HL-60/S4 treated with retinoic acid at 250 ng/mL for 4 days and 3 days (cell line): ENCODE results near the gene SIPA1L3.

Experiments used
- in situ Hi-C: fragments of 300-500 bp; cut with MboI; formaldehyde crosslinking; loops from 2 replicates; pipeline ENCODE4 v1.7.0; 2022; ENCODE audit warnings: low sequenced_read_pairs

The SIPA1L3 gene

DNA sequence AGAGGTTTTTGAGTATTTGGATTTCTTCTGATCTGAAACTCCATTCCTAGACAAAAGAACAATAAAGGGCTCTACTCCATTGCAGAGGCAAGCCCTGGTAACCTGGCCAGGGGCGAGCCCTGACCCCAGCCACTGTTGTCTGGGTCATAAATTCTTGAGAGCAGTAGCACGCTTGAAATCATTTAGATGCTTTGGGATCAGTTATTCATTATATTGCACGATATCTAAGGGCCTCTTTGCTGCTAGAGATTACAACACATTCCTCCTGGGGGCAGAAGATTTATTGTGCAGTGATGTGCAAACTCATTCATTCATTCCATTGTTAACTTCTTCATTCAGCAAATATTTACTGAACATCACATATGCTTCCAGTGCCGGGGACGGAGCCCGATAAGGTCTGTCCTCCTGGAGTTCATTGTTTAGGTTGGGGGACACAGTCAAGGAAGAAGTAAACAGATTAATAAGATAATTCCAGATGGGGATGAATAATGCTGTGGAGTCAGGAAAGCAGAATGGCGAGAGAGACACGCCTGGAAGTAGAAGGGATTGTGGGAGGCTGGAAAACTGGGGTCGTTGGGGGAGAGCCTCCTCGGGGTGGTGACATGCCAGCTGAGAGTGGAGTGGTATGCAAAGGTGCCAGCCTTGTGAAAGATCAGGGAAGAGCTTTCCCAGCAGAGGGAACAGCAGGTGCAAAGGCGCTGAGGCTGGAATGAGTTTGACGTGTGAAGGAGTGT, 34.9 kb downstream of the SIPA1L3 start:
- in situ Hi-C loops: no loop called here

GRCh38 chr19:37942516-37942902, 35.5 kb downstream of the SIPA1L3 start:
- in situ Hi-C loops: no loop called here

GRCh38 chr19:37943480-37943879, 36.5 kb downstream of the SIPA1L3 start:
- in situ Hi-C loops: no loop called here

DNA sequence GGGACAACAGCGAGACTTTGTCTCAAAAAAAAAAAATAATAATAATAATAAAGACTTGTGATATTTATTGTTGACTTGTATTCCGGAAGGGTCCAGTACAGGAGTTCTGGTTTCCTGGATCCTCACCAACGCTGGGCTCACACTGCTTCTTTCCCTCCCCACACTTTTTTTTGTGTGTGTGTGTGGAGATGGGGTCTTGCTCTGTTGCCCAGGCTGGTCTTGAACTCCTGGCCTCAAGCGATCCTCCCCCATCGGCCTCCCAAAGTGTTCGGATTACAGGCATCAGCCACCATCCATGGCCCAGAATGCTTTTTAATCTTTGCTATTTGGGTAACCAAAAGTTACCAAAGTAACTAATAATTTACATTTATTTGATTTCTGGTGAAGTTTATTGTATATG, 39.1 kb downstream of the SIPA1L3 start:
- in situ Hi-C loops: no loop called here

DNA sequence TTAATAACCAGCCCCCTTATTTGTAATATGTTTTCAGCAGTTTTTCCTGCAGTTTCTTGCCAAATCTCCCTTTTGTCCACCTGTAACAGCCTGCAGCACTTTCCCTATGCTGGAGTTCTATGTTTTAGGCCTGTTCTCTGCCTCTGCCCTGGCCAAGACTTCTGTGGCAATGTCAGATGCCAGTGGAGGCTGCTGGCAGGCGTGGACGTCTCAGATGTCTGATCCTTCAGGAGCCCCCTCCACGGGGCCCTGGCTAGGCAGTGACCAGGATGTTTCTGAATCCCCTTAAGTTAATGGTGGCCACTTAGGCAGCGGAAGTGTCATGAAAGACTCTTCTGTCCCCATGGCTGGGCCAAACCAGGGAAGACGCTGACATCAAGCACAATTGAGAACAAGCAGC, 40.8 kb downstream of the SIPA1L3 start:
- in situ Hi-C loops: no loop called here

GRCh38 chr19:37948362-37948761, 41.4 kb downstream of the SIPA1L3 start:
- in situ Hi-C loops: no loop called here

GRCh38 chr19:37950471-37951175, 43.6 kb downstream of the SIPA1L3 start:
- in situ Hi-C loops: no loop called here

DNA sequence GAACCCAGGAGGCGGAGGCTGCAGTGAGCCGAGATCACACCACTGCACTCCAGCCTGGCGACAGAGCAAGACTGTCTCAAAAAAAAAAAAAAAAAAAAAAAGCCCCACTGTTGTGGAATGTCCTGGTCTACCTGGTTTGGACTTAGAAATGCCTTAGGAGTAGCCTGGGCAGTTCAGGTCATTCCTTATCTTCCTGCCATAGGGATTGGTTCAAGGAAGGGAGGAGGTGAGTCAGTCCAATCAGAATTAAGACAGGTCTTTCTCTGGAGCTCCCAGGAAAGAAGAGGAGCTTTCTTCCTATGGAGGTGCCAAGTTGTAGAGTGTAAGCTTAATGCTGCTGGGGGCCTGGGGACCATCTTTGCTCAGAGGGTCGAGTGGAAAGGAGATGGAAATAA, 44.8 kb downstream of the SIPA1L3 start:
- in situ Hi-C loops: no loop called here

- in situ Hi-C loops: no loop called here
Measured at GRCh38 chr19:37953171-37953917, 46.3 kb downstream of the SIPA1L3 start.

DNA sequence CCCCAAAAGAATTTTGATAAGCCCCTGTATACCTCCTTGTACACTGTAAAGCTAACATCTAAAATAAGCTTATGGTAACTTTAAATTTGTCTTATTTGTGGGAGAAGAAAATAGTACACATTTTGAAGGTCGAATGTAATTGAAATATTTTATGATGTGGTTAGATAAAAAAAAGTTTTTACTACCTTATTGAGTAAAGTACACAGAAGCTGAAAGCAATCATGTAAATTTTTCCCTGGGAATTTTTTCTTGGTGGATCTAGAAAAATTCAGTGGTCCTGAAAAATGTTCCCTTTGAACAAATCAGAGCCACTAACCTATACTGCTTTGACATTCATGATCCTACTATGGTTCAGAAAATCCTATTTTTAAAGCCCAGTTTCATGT, 46.9 kb downstream of the SIPA1L3 start:
- in situ Hi-C loops: no loop called here

DNA sequence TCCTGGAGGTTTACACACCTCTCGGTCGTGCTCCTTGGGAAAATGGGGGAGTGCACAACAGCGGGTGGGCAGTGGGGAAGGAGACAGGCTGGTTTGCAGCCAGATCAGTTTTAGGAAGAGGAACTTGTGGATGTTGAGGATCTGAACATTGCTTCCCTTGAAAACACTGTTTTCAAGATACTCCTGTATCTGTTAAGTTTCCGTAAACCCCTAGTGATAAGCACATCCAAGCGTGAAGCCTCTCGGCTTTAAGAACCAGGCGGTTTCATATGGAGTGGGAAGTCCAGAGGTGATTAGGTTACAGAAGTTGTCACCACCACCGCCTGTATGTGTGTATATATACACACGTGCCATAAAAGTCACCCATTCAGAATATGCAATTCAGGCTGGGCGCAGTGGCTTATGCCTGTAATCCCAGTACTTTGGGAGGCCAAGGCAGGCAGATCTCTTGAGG, 47.4 kb downstream of the SIPA1L3 start:
- in situ Hi-C loops: no loop called here

DNA sequence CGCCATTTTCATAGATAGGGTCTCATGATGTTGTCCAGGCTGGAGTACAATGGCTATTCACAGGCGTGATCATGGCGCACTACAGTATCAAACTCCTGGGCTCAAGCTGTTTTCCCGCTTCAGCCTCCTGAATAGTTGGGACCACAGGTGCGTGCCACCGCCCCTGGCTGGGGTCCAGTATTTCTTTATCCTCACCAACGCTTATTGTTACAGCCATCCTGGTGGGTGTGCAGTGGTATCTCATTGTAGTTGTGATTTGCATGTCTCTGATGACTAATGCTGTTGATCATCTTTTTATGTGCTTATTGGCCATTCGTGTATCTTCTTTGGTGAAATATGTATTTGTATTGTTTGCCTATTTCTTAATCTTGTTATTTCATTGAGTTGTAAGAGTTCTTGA, 49.0 kb downstream of the SIPA1L3 start:
- in situ Hi-C loops: no loop called here

GRCh38 chr19:37957176-37957575, 50.2 kb downstream of the SIPA1L3 start:
- in situ Hi-C loops: no loop called here

DNA sequence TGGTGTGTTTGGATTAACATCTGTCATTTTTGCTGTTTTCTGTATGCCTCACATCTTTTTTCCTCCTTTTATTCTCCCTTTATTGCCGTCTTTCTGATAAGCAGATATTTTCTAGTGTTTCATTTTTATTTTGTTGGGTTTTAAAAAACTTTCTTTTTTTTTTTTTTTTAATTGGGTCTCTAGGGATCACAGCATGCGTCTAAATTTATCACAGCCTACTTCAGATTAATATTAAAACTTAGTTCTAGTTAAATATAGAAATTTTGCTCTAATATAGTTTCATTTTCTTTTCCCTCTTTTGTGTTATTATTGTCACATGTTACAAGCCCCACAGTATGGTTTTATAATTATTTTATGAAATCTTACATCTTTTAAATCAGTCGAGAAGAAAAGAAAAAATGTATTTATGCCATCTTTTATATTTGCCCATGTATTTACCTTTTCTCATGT, 52.7 kb downstream of the SIPA1L3 start:
- in situ Hi-C loops: no loop called here

GRCh38 chr19:37961198-37961597, 54.2 kb downstream of the SIPA1L3 start:
- in situ Hi-C loops: no loop called here

DNA sequence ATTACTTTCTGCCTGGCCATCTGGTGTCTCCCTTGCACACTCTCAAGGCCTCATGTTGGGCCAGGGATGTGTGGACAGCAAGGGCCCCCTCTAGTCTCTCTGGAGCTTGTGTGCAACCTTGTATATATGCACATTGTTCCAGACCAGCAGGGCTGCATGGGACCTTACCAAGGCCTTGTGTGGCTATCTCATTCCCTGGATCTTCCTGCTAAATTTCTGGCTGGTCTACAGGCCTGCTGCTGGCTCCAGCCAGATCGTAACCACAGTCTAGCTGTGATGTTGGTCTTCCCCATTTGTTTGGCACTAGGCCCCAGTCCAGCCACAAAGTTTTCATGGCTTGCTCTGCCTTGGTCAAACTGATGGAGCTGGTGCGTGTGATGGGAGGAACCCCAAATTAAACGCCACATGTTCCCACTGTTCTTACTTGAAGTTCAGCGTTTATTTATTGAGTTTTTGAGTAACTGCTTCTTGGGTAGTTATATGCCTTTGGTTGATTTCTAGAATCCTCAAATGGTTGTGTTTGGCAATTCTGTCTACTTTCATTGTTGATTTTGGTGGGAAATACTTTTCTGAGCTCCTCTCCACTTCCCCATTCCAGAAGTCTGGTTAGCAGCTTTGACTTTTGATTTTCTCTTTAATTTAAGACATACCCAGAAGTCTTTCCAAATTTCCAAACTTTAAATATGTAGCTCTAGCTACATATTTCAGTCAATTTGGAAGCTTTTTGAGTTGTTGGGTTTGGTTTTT, 56.4 kb downstream of the SIPA1L3 start:
- in situ Hi-C loops: no loop called here

GRCh38 chr19:37964109-37964508, 57.1 kb downstream of the SIPA1L3 start:
- in situ Hi-C loops: no loop called here

GRCh38 chr19:37966211-37966661, 59.2 kb downstream of the SIPA1L3 start:
- in situ Hi-C loops: no loop called here

DNA sequence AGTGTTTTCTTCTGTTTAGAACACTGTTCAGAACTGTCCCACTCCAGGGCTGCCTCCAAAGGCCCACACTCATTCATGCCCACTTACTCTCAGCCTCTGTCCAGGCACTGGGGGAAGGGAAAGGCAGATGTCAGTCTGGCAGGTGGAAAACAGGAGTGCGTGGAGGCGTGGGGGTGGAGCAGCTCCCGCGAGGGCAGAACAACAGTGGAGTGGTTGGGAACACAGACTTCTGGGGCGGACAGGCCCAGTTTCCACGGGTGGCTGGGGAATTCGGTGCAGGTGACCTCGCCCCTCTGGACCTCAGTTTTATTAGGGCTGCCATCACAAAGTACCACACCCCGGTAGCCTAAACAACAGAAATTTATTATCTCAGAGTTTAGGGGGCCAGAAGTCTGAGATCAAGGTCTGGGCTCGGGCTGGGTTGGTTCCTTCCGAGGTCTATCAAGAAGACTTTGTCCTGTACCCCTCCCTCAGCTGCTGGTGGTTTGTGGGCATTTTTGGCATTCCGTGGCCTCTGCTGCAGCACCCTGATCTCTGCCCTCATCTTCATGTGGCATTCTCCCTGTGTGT, 59.7 kb downstream of the SIPA1L3 start:
- in situ Hi-C loops: no loop called here

DNA sequence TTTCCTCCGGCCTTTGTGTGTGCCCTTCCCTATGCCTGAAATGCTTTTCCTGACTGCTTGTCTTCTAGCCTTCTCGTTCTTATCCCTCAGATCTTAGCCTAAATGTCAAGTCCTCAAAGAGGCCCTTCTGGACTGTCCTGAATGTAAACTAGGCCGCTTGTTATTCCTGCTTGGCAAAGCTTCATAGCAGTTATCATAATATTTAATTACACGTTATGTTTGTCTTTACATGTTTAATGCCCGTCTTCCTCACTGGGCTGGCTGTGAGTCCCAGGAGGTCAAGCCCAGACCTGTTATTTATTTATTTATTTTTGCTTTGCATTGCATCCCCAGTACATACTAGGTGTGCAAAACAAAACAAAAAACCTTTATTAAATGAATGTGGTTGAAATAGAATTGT, 62.7 kb downstream of the SIPA1L3 start:
- in situ Hi-C loops: no loop called here

- in situ Hi-C loops: no loop called here
Measured at GRCh38 chr19:37970699-37971098, 63.7 kb downstream of the SIPA1L3 start.
